GM19351 (cell line): ENCODE data around the gene ADAM30.

ENCODE experiments used
- ATAC-seq: cut with Tn5 transposase; IDR thresholded peaks from one replicate; pipeline ENCODE4 v1.9.1; 2021; ENCODE audit warnings: mild to moderate bottlenecking, moderate library complexity; ENCODE audit not compliant: unreplicated experiment

The ADAM30 gene

GRCh38 chr1:119896303-119896702 is at the start of gene ADAM30:
ADAM30 (minus strand) TSS chr1:119896515; CDS start chr1:119896336, 179 bp downstream.
- no peak for ATAC-seq

GRCh38 chr1:119943216-119943615 is 46.9 kb upstream of the ADAM30 start:
- ATAC-seq: no peak

- no peak for ATAC-seq
Measured at GRCh38 chr1:119941392-119941791, 45.1 kb upstream of the ADAM30 start.

GRCh38 chr1:119940697-119941096 is 44.4 kb upstream of the ADAM30 start:
- no peak for ATAC-seq

- ATAC-seq: no peak
Measured at GRCh38 chr1:119937198-119937597, 40.9 kb upstream of the ADAM30 start.

GRCh38 chr1:119935915-119936314 is 39.6 kb upstream of the ADAM30 start:
- no peak for ATAC-seq

- ATAC-seq: no peak
Measured at GRCh38 chr1:119935373-119935772, 39.1 kb upstream of the ADAM30 start.

GRCh38 chr1:119933397-119933796 is 37.1 kb upstream of the ADAM30 start:
- ATAC-seq: no peak

GRCh38 chr1:119929643-119930315 is 33.5 kb upstream of the ADAM30 start:
- ATAC-seq: no peak

- no peak for ATAC-seq
Measured at GRCh38 chr1:119926553-119926952, 30.2 kb upstream of the ADAM30 start.

GRCh38 chr1:119924948-119925898 is 28.9 kb upstream of the ADAM30 start:
- ATAC-seq: no peak

- ATAC-seq: no peak
Measured at GRCh38 chr1:119920104-119920968, 24.0 kb upstream of the ADAM30 start.

- ATAC-seq: no peak
Measured at GRCh38 chr1:119919241-119919640, 22.9 kb upstream of the ADAM30 start.

- ATAC-seq: no peak
Measured at GRCh38 chr1:119918301-119918700, 22.0 kb upstream of the ADAM30 start.

GRCh38 chr1:119917304-119918055 is 21.2 kb upstream of the ADAM30 start:
- ATAC-seq: no peak

GRCh38 chr1:119915517-119915916 is 19.2 kb upstream of the ADAM30 start:
- ATAC-seq: no peak

- ATAC-seq: no peak
Measured at GRCh38 chr1:119914071-119914470, 17.8 kb upstream of the ADAM30 start.

GRCh38 chr1:119912963-119913362 is 16.6 kb upstream of the ADAM30 start:
- no peak for ATAC-seq

GRCh38 chr1:119911775-119912174 is 15.5 kb upstream of the ADAM30 start:
- ATAC-seq: no peak

GRCh38 chr1:119910618-119911017 is 14.3 kb upstream of the ADAM30 start:
- ATAC-seq: no peak
